NCI-H82 treated with DMSO at 0.1 percent for 48 hours (cell line): ENCODE results near the gene YDJC.
"Not testable (repeated sequence)": the region's sequence is repeated elsewhere in the genome, so short reads cannot be mapped to it uniquely, and the experiment has no call there.

ENCODE experiments used
- DNase-seq: peaks from one replicate; lab custom pipeline; 2025; ENCODE audit not compliant: unreplicated experiment; lab: John Stamatoyannopoulos, UW

YDJC gene

DNA sequence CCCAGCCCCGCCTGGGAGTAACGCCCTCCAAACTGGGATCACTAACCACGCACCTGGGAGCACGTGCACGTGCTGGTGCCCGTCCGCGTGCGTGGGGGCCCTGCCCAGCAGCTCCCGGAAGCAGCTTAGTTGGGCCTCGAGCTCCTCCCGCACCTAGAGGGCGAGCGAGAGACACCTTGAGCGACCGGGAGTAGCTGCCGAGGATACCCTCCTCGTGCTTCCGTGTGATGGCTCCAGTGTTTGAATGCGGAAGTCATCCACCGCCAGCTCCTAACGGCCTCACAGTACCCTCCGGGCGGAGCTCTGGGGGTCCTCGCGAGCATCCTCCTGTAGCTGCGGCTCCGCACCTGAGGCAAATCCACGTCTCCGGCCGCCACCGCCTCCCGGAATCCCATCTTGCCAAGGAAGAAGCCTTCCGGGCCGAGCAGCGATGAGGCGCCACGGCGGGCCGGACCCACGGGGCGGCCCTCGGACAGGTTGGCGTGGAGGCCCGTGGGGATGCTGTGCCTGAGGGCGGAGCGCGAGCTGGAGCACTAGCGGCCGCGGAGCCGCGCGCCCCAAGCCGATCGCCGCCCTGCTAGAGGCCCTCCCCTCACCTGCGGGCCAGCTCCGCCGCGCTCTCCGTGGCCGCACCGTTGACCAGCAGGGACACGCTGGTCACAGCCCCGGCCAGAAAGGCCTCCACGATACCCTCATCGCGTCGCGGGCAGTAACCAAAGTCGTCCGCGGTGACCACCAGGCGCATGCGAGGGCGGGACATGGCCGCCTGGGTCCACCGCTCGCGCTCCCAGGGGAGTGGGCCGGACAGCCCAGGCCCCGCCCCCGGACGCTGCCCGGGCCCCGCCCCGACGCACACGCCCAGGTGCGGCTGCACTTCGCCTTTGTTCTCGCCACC, at the start of gene YDJC:
Gene YDJC, minus strand, starts transcription at position 768 of the 895 bp plus-strand sequence. Its CDS starts 8 bp downstream, at position 760.
- DNase-seq: peak; percentile 72

DNA sequence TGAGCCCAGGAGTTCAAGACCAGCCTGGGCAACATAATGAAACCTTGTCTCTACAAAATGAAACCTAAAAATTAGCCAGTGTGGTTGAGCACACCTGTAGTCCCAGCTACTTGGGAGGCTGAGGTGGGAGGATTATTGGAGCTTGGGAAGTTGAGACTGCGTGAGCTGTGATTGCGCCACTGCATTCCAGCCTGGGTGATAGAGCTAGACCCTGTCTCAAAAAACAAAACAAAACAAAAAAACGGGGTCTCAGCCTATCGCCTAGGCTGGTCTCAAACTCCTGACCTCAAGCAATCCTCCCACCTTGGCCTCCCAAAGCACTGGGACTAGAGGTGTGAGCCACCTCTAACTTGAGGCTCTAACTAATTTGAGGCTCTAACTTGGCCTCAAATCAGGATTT, 49.6 kb upstream of the YDJC start:
- no peak for DNase-seq

- not testable (repeated sequence) for DNase-seq
These were observed 49.0 kb upstream of the YDJC start for GRCh38 chr22:21678842-21679241.

GRCh38 chr22:21677606-21678443, 48.0 kb upstream of the YDJC start:
- no peak for DNase-seq

- no peak for DNase-seq
These were observed 44.9 kb upstream of the YDJC start for GRCh38 chr22:21674638-21675245.

GRCh38 chr22:21673534-21674321, 43.9 kb upstream of the YDJC start:
- no peak for DNase-seq

GRCh38 chr22:21672107-21672629, 42.3 kb upstream of the YDJC start:
- DNase-seq: no peak

- DNase-seq: no peak
These were observed 39.2 kb upstream of the YDJC start for GRCh38 chr22:21669026-21669425.

DNA sequence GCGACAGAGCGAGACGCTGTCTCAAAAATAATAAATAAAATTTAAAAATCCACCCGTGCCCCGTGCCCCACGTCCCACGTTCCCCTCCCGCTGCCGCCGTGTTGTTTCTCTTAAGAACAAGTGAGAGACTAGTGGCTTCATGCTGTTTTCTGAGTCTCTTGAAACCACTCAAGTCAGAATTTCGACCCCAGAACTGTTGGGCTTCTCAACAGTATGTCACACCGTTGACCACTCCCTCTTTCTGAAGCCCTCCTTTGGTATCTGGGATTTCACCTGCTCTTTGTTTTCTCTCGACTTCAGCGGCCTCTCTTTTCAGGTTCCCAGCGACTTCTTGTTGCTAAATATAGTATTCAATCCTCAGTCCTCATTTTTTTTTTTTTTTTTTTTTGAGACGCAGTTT, 37.0 kb upstream of the YDJC start:
- no peak for DNase-seq

DNA sequence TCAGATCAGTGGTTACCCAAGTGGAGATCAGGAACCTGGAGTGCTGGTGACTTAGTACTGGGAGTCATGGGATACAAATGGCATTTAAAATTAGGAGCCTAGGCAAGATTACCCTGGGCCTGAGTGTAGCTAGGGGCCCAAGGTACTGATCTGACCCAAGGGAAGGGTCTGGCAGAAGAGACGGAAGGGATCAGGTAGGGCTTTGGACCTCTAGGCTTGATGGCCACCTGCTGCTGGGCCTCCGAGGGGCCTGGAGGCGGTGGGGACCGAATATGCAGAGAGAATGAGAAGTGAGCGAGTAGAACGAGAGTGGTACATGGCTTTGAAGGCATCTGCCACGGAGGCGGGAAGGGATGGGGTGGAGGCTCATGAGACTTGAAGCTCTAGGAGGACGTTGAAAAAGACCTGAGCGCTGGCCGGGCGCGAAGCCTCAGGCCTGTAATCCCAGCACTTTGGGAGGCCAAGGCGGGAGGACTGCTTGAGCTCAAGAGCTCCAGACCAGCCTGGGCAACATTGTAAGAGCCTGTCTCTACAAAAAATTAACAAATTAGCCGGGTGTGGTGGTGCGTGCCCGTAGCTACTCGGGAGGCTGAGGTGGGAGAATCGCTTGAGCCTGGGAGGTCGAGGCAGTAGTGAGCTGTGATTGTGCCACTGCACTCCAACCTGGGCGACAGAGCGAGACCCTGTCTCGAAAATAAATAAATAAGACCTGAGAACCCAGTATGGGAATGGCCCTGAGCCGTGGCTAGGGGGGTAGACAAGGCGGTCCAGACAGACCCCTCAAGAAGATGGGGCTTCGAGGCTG, 35.4 kb upstream of the YDJC start:
- DNase-seq: no peak

- no peak for DNase-seq
These were observed 33.9 kb upstream of the YDJC start for GRCh38 chr22:21663738-21664137.

GRCh38 chr22:21661991-21662390, 32.2 kb upstream of the YDJC start:
- no peak for DNase-seq

DNA sequence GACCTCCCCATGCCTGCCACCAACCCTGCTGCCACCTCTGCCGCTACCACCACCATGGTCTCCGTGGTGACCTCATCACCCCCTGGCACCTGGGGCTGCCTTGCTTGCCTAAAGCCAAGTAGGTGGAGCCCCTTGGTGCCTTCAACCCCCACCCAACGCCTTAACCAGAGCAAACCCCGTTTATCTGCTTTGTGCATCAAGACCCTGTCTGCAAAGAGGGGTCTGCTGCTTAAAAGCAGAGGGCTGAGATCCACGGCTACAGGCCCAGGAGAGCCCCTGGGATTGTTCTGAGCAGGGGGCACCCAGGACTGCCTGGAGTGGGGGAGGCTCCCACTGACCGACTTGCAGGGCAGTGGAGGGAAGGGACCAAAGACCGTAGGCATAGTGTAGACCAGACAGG, 31.1 kb upstream of the YDJC start:
- DNase-seq: no peak

DNA sequence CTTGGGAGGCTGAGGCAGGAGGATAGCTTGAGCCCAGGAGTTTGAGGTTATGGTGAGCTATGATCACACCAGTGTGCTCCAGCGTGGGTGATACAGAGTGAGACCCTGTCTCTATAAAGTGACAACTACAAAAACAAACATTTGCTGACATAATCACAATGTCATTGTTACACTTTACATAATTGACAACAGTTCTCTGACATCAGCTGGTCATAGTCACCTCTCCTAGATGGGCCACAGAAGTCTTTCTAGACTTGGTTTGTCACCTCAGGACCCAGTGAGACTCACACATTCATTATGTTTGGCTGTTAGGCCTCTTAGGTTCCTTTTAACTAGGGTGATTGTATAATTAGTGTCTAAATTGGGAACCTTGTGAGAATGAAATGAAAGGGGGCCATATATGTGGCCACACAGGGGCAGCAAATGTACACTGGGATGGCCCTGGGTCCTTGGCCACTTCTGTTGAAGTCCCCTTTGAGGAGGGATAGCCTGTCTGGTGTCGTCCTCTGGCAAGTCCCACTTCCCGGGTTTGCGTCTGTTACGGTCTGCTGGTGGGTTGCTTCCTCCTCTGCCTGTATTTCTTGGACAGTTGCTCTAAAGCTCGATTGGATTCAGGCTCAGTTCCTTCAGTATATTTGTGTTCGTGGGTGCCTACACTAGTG, 30.2 kb upstream of the YDJC start:
- no peak for DNase-seq

GRCh38 chr22:21657360-21658032, 27.7 kb upstream of the YDJC start:
- peak; percentile 51 for DNase-seq

GRCh38 chr22:21657020-21657359, 27.2 kb upstream of the YDJC start:
- no peak for DNase-seq

DNA sequence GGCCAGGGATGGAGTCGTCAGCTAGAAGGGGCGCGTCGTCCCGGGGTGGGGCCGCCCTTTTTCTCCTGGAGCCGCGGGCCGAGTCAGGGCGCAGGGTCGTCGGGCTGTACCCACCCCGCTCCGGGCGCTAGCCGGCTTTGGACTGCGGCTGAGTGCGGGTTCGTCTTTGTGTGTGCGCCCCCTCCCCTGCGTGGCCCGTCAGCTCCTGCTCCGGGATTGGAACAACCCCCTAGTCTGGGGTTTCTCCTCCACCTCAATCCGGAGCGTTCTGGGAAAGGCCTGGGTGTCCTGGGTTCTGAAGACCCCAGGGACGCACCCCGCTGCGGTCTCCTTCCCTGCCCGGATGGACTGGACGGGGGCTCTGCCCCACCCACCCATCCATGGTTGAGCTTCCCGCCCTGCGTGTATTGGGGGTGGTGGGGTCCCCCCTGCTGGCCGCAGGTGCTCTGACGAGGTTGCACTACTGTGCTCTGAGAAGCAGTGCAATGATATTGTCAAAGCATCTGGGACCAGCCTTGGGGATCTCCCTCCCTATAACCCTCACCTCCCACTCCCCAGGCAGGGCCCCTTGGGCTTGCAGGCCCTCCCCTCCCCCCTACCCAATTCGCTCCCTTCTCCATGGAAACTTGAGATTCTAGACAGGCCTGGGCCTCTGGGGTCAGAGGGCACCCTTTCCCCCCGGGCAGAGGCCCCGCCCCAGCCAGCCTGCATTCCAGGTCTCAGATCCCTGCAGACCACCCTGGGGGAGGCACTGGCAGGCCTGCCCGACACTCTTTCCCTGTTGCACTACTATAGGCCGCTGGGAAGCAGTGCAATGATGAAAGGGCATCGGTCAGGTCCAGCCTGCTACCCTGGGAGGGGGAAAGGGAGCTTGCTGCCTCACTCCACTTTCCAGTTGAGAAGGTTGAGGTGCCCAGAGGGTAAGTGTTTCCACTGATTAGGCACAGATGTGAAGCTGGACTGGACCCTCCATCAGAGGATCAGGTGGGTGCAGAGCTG, 23.0 kb upstream of the YDJC start:
- no peak for DNase-seq
